H1 (cell line): ENCODE data around the gene CACNA1C.

Experiments used
- CBX5 ChIP-seq: fragments of 300-800, 300-1000 bp; sonication (generic); IDR thresholded peaks from 2 replicates; pipeline ENCODE4 v1.7.1; 2016; ENCODE audit warnings: antibody characterized with exemption, low read length, low read depth
- CTCF ChIP-seq, 3 experiments: IDR thresholded peaks; 1 replicate in 2 of 3; 2 replicates in 1 of 3; pipeline versions ENCODE4 v1.5.1 to v1.6.1; 2011; ENCODE audit warnings: low read length in 3 of 3, mild to moderate bottlenecking in 3 of 3, inconsistent platforms in 2 of 3, low read depth in 1 of 3, moderate library complexity in 1 of 3; ENCODE audit not compliant: insufficient read depth in 1 of 3; ENCODE audit errors: control extremely low read depth in 1 of 3
- EP300 ChIP-seq, 2 experiments: IDR thresholded peaks; 1 replicate in 1 of 2; 2 replicates in 1 of 2; pipeline ENCODE4 v1.6.1; 2011 to 2012; ENCODE audit warnings: low read depth in 2 of 2, low read length in 2 of 2, mild to moderate bottlenecking in 2 of 2, borderline replicate concordance in 1 of 2, inconsistent platforms in 1 of 2, moderate library complexity in 1 of 2
- FOSL1 ChIP-seq: IDR thresholded peaks from 2 replicates; pipeline ENCODE4 v1.6.1; 2011; ENCODE audit warnings: mild to moderate bottlenecking, low read depth, low read length, moderate library complexity; ENCODE audit not compliant: insufficient read depth
- YY1 ChIP-seq: IDR thresholded peaks from 2 replicates; pipeline ENCODE4 v1.6.1; 2011; ENCODE audit warnings: low read depth, mild to moderate bottlenecking, low read length

DNA sequence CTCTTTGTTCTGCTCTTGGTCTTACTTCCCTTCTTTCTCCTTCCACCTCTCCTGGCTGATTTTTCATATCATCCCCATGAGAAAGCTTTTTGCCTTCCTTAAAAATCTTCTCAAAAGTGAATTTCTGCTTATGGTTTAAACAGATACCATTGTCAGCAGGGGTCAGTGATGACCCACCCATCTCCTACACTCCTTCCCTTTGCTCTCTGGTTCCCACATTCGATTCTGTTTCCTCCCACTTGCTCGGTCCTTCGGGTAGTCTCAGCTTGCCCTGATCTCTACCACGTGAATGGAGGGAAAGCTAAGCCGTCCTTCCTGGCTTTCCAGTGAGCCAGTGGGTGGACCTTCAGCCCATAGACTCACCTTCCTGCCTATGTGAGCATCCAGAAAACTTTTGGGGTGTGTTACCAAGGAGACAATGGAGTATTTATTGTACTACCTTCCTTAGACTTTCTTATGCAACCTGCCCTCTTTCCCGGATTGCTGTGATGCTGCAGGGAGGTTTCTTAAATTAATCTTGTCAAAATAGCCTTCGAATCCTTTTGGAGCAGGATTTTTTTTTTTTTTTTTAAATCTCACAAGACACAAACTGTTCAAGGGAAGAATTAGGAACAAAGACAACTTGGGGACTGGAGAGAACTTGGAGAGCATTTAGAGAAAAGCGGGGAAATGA is 306.3 kb downstream of the CACNA1C start:
- TF ChIP-seq FOSL1 (no peak), CTCF (IDR thresholded peaks at IDR 0.05; ENCODE audit: control extremely low read depth in 1 of 3, insufficient read depth in 1 of 3, low read depth in 1 of 3, low read length in 3 of 3) (peak in 1 of 3 experiments; percentile 16; a peak in 1 of 4 replicates), CBX5 (no peak), YY1 (no peak), EP300 (IDR thresholded peaks at IDR 0.05; ENCODE audit: borderline replicate concordance in 1 of 2, low read depth in 2 of 2, low read length in 2 of 2) (no peak)
